HG03060 (cell line): ENCODE data around the gene C10orf90.

Experiments used
- ATAC-seq: cut with Tn5 transposase; IDR thresholded peaks from one replicate; pipeline ENCODE4 v1.9.1; 2021; ENCODE audit warnings: low read depth, moderate number of reproducible peaks; ENCODE audit not compliant: unreplicated experiment

C10orf90 gene

GRCh38 chr10:126675656-126676438, 5.4 kb upstream of the C10orf90 start:
- no peak for ATAC-seq

- no peak for ATAC-seq
Measured at GRCh38 chr10:126674741-126675515, 4.4 kb upstream of the C10orf90 start.

GRCh38 chr10:126673565-126673964, 3.1 kb upstream of the C10orf90 start:
- ATAC-seq, result no peak

- no peak for ATAC-seq
Measured at GRCh38 chr10:126671402-126671975, 996 bp upstream of the C10orf90 start.

GRCh38 chr10:126670895-126671261, 385 bp upstream of the C10orf90 start:
- ATAC-seq, result no peak

- no peak for ATAC-seq
Measured at GRCh38 chr10:126669168-126669567, 1.3 kb downstream of the C10orf90 start.

GRCh38 chr10:126668505-126668904, 2.0 kb downstream of the C10orf90 start:
- ATAC-seq, result no peak

GRCh38 chr10:126667568-126667967, 2.9 kb downstream of the C10orf90 start:
- no peak for ATAC-seq

- ATAC-seq, result no peak
Measured at GRCh38 chr10:126665207-126665606, 5.3 kb downstream of the C10orf90 start.

GRCh38 chr10:126663880-126664279, 6.6 kb downstream of the C10orf90 start:
- no peak for ATAC-seq

- no peak for ATAC-seq
Measured at GRCh38 chr10:126663328-126663727, 7.2 kb downstream of the C10orf90 start.

GRCh38 chr10:126661841-126662515, 8.5 kb downstream of the C10orf90 start:
- ATAC-seq, result no peak

GRCh38 chr10:126661356-126661755, 9.1 kb downstream of the C10orf90 start:
- no peak for ATAC-seq

- no peak for ATAC-seq
Measured at GRCh38 chr10:126659750-126660149, 10.7 kb downstream of the C10orf90 start.

GRCh38 chr10:126658928-126659327, 11.6 kb downstream of the C10orf90 start:
- ATAC-seq, result no peak

- ATAC-seq, result no peak
Measured at GRCh38 chr10:126654579-126654978, 15.9 kb downstream of the C10orf90 start.

GRCh38 chr10:126651467-126651866, 19.0 kb downstream of the C10orf90 start:
- ATAC-seq, result no peak

GRCh38 chr10:126650161-126650560, 20.3 kb downstream of the C10orf90 start:
- no peak for ATAC-seq

- no peak for ATAC-seq
Measured at GRCh38 chr10:126647116-126647515, 23.4 kb downstream of the C10orf90 start.

- no peak for ATAC-seq
Measured at GRCh38 chr10:126646110-126646509, 24.4 kb downstream of the C10orf90 start.

- ATAC-seq, result no peak
Measured at GRCh38 chr10:126640401-126640800, 30.1 kb downstream of the C10orf90 start.
